Measurements from ENCODE around the gene SGSM2.
"Not testable (repeated sequence)": the region's sequence is repeated elsewhere in the genome, so short reads cannot be mapped to it uniquely, and the experiment has no call there.

SGSM2 gene, protein sequence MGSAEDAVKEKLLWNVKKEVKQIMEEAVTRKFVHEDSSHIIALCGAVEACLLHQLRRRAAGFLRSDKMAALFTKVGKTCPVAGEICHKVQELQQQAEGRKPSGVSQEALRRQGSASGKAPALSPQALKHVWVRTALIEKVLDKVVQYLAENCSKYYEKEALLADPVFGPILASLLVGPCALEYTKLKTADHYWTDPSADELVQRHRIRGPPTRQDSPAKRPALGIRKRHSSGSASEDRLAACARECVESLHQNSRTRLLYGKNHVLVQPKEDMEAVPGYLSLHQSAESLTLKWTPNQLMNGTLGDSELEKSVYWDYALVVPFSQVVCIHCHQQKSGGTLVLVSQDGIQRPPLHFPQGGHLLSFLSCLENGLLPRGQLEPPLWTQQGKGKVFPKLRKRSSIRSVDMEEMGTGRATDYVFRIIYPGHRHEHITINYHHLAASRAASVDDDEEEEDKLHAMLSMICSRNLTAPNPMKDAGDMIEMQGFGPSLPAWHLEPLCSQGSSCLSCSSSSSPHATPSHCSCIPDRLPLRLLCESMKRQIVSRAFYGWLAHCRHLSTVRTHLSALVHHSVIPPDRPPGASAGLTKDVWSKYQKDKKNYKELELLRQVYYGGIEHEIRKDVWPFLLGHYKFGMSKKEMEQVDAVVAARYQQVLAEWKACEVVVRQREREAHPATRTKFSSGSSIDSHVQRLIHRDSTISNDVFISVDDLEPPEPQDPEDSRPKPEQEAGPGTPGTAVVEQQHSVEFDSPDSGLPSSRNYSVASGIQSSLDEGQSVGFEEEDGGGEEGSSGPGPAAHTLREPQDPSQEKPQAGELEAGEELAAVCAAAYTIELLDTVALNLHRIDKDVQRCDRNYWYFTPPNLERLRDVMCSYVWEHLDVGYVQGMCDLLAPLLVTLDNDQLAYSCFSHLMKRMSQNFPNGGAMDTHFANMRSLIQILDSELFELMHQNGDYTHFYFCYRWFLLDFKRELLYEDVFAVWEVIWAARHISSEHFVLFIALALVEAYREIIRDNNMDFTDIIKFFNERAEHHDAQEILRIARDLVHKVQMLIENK

DNA sequence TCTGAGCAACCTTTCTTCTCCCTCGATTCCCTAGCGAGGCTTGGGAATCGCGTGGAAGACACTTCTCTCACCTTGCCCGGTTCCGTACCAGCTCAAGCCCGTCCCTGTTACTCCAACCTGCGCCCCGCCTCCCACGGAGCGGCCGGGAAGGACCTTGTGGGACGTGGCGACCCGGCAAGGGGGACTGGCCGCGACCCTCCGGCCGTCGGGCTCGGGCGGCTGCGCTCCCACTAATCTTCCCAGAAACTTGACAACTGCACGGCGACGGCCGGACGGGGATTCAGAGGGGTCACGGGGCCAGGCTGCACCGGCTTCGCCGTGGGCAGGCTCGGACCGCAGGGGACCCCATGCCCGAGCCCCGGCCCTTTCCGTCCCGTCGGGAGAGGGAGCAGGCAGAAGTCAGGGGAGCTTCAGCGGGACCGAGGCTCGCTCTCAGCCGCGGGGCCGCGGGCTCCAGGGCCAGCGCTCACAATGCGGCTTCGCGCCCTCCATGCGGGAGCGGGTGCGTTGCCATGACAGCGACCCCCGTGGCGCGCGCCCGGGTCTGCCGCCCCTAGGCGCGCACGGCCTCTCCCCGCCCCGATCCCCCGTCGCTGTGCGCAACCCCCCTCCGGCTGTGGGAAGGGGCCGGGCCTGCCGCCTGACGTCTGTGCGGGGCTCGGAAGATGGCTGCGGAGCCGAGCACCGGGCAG lies at the start of gene SGSM2:
Gene SGSM2, plus strand, starts transcription at position 650 of the 692 bp plus-strand sequence. CDS start 188 bp downstream, outside the sequence.
- DNase-seq: peak; percentile 80

DNA sequence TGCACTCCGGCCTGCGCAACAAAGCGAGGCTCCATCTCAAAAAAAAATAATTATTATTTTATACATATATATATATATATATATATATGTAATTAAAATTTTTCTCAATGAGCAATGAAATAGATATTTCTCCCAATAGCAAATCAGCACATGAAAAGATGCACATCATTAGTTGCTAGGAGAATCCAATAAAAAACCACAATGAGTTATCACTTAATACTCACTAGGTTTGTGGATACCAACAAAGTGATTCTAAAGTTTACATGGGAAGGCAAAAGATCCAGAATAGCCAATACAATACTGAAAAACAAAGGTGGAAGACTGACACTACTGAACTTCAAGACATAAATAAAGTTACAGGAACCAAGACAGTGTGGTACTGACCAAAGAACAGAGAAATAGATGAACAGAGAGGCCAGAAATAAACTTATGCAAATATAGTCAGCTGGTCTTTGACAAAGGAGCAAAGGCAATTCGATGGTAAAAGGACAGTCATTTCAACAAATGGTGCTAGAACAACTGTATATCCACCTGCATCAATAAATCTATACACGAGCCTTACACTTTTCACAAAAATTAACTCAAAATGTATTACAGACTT lies 47.3 kb upstream of the SGSM2 start:
- no peak for DNase-seq

- DNase-seq: no peak
Observed at GRCh38 chr17:2292100-2292499, 45.2 kb upstream of the SGSM2 start.

GRCh38 chr17:2295575-2295974 lies 41.7 kb upstream of the SGSM2 start:
- no peak for DNase-seq

DNA sequence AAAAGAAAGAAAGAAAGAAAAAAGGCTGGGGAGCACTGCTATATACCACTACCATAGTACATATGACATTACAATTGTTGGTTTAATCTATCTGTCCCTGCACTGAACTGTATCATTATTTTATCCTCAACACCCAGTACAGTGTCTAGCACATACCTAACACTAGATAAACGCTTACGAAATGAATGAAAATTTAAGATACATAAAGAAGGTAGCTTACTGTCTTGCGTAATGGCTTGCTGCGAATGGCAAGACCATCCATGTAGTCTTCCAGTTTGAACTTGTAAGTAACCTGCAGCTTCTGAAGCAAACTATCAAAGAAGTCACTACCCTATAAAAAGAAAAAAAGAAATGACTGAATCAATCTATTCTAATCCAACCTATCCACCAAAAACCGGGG lies 40.3 kb upstream of the SGSM2 start:
- no peak for DNase-seq

DNA sequence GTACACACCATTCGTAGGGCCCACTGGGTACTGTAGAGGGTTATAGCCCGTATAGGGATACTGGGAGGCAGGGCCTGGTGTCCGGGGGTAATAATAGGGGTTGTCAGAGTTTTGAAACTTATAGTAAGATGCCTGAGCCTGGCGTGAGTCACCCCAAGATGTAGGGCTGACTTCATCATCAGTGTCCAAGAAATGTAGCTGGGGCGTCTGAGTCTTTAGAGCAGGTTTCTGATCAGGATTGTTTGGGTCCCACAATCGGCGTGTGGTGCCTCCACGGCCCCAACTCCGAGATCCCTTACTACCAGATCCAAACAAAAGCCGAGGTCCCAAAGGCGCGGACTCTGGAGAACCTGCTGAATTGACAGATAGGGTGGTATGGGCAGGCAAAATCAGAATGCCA lies 38.2 kb upstream of the SGSM2 start:
- DNase-seq: no peak

- DNase-seq: no peak
Observed at GRCh38 chr17:2299756-2300155, 37.5 kb upstream of the SGSM2 start.

- no peak for DNase-seq
Observed at GRCh38 chr17:2302778-2303203, 34.5 kb upstream of the SGSM2 start.

GRCh38 chr17:2303204-2304188 lies 33.8 kb upstream of the SGSM2 start, which contains the start of the genes SMG6 and SRR:
Gene SMG6, minus strand, starts transcription at chr17:2303785. Its CDS starts 65 bp downstream, at chr17:2303720.
Gene SRR, plus strand, starts transcription at chr17:2303950. Its CDS starts 11,611 bp downstream, at chr17:2315561.
- DNase-seq: peak; percentile 95

- DNase-seq: no peak
Observed at GRCh38 chr17:2304931-2305330, 32.4 kb upstream of the SGSM2 start.

DNA sequence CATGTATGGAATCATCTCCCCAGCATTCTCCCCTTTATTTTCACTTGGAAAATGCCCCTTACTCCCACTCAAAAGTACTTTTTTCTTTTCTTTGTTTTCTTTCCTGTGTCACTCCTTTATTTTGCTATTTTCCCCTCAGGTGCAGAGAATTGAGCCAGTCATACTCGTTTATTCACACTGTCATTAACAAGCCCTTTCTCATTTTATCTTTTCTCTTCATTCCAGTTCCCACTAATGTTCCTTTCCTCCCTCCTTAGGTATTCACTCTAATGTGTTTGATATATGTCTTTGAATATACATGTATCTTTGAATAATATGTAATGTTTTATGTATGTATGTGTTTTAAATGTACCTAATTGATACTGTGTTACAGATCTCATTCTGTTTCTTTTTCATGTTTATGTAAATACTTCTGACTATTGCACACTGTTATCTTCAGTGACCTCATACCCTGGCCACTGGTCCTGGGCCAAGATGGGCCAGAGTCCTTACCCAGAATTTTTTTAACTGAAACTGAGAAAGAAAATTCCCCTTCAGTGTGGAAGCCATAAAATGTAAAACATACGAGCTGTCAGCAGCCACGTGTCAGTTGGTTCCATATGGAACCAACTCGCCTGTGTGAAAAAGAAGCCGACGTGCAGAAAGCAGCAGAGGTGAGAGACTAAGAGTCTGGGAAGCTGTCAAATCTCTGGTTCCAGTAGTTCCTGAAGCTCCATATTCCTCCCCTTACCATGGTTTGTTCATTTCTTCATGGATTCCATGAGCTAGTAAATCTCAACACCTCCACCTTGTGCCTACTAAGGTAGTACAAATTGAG lies 27.8 kb upstream of the SGSM2 start:
- DNase-seq: no peak

DNA sequence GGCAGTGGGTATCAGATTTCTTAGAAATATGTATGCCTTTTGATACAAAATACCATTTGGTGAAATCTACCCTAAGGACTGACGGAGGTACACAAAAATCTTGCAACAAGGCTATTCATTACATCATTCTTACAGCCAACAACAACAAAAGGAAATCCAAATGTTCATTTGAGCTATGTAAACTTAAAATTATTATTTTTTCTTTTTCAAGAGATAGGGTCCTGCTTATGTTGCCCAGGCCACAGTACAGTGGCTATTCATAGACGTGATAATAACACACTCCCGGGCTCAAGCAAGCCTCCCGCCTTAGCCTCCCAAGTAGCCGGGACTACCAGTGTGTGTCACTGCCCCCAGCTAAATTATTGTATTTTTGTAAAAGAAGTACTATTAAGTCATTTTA lies 24.6 kb upstream of the SGSM2 start:
- no peak for DNase-seq

DNA sequence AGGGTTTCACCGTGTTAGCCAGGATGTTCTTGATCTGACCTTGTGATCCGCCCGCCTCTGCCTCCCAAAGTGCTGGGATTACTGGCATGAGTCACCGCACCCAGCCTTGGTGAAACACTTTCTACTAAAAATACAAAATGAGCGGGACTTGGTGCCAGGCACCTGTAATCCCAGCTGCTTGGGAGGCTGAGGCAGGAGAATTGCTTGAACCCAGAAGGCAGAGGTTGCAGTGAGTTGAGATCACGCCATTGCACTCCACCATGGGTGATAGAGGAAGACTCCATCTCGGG lies 20.4 kb upstream of the SGSM2 start:
- DNase-seq: not testable (repeated sequence)

GRCh38 chr17:2317796-2318195 lies 19.5 kb upstream of the SGSM2 start:
- no peak for DNase-seq

DNA sequence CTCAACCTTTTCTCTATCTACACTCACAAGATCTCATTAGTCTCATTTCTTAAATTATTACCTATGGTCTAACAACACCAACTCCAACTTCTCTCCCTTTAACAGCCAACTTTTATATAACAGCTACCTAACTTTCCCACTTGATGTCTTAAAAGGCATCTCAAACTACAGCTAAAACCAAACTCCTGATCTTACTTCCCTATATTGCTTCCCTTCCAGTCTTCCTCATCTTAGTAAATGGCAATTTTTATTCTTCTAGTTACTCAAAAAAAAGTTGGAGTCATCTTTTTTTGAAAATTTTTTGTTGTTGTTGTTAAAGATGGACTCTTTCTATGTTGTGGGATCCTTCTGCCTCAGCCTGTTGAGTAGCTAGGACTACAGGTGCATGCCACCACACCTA lies 18.2 kb upstream of the SGSM2 start:
- DNase-seq: no peak

DNA sequence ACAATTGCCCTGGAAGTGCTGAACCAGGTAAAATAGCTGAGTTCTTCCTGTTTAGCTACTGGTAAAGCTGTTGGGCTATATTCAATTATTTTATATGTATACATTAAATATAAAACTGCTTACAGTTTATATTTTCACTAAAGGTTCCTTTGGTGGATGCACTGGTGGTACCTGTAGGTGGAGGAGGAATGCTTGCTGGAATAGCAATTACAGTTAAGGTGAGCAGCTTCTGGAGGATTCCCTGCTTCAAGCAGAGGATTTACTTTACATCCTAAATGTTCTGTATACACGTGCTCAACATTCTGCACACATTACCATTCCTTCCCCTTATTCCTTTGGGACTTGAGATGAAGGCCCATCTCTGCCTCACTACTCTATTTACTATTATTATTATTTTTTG lies 15.9 kb upstream of the SGSM2 start:
- no peak for DNase-seq

DNA sequence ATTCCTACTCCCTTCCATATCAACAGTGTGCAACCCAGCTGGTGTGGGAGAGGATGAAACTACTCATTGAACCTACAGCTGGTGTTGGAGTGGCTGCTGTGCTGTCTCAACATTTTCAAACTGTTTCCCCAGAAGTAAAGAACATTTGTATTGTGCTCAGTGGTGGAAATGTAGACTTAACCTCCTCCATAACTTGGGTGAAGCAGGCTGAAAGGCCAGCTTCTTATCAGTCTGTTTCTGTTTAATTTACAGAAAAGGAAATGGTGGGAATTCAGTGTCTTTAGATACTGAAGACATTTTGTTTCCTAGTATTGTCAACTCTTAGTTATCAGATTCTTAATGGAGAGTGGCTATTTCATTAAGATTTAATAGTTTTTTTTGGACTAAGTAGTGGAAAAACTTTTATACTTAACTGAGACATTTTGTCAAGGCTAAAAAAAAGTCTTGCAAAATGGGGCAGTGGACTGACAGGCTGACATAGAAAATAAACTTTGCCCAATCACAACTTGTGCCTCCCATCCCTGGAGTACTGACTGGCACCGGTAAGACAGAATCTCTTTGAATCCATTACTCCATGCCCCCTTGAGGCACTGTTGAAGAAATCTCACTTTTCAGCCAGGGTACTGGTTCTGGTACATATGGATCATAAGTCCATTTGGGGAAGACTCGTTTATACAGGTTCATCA lies 13.5 kb upstream of the SGSM2 start:
- no peak for DNase-seq

DNA sequence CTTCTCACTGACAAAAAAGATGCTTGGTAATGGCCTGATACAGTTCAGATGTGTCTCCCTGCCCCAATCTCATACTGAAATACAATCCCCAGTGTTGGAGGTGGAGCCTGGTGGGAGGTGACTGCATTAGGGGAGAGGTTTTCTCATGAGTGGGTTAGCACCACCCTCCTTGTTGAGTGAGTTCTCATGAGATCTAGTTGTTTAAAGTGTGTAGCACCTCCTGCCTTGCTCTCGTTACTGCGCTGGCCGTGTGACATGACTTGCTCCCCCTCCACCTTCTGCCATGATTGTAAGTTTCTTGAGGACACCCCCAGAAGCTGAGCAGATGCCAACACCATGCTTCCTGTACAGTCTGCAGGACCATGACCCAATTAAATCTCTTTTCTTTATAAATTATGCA lies 6.0 kb upstream of the SGSM2 start:
- no peak for DNase-seq

GRCh38 chr17:2335726-2336214 lies 1.5 kb upstream of the SGSM2 start:
- no peak for DNase-seq
